HG02588 (cell line): ENCODE results near the gene KIF6.
"Not testable (repeated sequence)": the region's sequence is repeated elsewhere in the genome, so short reads cannot be mapped to it uniquely, and the experiment has no call there.

Experiments
- ATAC-seq: cut with Tn5 transposase; IDR thresholded peaks from one replicate; pipeline ENCODE4 v1.9.1; 2021; ENCODE audit warnings: mild to moderate bottlenecking, moderate library complexity; ENCODE audit not compliant: unreplicated experiment

The KIF6 gene

DNA sequence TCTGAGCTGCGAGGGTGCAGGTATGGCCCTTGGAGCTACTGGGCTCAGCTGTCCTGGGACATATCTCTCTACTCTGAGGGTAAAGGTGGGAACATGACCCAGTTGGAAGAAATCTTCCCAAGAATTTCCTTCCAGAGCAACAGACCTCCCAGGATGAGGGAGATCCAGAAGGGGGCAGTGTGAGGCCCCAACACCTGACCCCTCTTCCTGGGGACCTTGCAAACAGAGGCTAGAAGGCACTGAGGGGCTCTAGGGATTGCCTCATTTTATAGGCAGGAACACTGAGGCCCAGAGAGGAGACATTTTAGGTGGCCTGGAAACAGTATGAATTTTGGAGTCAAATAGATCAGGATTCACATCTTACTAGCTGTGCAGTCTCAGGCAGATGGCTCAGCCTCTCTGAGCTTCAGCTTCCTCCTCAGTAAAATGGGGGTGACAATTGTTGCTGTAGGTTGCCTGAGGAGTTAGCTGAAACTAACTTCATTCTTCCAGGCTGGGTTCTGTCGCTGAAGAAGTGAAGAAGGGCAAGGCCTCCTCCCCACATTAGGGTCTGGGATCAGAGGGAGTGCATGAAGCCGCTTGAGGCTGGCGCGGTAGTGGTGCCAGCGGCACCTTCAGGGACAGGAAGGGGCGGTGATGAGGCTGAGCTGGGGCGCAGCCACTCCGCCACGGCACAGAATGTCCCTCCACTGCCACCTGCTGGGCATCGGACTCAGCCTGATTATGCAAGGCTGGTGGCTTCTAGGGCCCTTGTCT, 422.4 kb downstream of the KIF6 start:
- peak; percentile 82 for ATAC-seq

DNA sequence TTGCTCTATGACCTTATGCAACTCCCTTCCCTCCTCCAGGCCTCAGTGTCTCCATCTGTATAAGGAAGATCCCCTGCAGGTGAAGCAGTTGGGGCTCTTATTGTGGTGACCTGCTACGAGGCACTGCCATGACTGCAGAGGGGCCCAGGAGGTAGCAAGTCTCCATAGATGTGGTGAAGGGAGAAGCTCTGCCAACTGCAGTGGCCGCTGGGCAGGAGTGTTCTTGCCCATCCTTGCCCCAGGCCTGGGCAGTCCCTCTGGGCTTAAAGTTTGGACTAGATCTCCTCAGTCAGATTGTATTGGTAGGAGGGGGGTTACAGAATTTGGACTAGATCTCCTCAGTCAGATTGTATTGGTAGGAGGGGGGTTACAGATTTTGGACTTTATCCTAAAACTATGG, 423.2 kb downstream of the KIF6 start:
- no peak for ATAC-seq

DNA sequence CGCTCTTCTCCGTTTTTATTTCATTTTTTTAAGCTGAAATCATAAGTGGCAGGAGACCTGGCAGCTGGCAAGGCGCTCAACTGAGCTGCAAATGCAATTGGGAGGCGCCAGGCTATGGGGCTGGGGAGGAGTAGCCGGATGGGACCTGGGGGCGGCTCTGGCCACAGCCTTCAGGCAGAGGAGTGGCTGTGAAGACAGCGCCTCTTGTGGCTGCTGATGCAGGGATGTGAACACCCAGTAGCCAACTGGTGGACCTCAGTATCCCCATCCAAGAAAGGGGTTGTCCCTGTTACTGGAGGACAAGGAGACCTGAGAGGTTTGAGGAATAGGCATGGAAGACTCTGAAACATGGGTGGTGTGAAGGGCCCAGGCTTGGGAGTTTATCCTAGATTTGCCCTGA, 423.6 kb downstream of the KIF6 start:
- ATAC-seq: no peak

DNA sequence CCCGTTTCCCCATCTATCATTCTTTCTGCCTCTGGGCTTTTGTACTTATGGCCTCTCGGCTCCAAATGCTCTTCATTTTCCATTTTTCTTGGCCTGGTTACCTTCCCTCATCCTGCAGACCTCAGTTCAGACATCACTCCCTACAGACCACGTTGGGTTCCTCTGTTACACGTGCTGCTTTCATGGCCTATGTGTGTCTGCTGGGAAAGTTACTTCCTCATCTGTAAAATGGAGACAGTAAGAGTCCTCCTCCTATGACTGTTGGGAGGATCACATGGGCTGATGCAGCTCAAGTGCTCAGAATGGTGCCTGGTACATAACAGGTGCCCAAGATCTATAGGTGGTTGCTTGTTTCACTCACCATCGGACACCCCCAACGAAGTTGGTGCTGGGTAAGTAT, 424.5 kb downstream of the KIF6 start:
- no peak for ATAC-seq

DNA sequence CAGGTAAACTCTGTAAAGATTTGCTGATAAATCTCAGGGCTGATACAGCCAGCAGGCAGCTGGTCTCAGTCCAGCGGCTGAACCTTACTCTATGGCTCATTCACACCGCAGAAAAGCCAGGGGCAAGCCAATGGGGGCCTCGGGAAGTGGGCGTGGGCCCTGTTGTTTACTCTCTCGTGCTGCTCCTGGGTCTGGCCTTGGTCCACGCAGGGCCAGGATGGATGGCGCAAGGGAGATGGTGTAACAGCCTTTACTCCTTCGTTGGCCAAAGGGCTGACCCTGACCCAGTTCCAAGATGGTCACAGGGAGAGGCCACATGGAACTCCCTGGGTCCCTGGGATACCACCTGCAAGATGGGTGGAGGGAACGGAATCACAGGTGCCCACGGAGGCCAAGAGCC, 427.1 kb downstream of the KIF6 start:
- ATAC-seq: no peak

DNA sequence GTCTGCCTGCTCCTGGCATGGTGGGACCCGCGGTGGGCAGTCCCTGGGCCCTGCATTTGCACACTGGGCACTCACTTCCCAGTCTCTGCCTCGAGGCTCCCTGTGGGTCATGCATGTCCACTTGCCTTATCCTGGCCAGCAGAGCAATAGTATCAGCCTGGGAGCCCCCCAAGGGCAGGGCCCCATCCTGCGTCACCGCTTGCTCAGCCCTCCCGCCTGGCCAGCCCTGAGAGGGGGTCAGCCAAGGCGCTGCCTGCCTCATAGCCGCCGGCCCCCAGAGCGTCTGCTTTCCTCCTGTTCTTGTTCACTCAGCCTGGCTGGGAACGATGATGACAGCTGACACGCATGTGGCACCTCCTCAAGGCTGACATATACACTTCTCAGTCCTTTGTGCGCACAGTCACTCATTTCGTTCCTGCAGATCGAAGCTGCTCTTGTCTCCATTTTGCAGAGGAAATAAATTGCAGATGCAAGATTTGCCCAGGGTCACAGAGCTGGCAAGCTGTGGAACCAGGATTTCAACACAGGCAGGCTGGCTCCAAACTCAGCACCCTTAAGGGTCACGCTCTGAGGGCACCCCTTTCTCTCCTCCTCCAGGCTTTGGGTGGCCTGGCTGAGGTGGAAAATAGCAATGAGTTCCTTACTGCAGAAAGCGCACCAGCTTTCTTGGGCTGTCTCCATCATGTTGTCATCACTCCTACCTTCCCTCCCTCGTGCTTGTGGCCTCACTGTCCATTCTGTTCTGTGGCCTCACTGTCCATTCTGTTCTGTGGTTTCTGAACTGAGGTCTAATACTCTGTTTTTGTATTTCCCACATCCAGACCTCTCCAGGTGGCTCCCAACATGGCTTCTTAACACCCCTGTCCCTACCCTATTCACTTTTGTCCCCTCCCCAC, 428.2 kb downstream of the KIF6 start:
- no peak for ATAC-seq

DNA sequence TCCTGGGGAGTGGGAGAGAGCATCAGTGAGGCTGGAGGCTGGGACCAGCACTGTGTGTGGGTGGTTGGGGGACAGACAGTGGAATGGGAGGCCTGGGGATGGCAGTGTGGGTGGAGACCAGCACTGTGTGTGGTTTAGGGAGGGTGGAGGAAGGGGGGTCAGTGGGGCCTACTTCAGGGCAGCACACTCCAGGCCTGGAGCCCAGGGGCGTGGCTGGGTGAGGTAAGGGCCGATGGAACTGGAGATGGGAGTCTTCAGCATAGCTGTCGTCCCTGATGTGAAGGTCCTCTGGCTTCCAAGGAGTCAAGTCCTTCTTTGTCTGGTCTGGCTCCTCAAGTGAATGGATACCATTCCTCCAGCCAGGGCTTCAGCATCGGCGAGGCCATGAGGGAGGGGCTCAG, 429.6 kb downstream of the KIF6 start:
- ATAC-seq: no peak

DNA sequence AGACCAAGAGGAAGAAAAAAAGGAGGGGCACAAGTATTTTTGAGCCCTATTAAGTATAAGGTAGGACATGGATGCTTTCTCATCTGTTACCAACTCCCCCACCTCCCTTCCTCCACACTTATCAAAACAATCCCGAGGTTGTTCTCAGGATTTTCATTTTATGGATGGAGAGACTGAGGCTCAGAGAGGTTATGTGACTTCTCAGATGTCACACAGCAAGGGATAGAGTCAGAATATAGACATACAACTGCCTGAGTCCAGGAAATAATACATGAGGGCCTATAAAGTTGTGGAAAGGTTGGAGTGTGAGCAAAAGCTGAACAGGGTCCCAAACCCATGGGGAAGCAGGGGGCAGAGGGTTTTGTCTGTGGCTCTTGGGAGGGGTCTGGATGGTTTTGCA, 430.3 kb downstream of the KIF6 start:
- no peak for ATAC-seq

DNA sequence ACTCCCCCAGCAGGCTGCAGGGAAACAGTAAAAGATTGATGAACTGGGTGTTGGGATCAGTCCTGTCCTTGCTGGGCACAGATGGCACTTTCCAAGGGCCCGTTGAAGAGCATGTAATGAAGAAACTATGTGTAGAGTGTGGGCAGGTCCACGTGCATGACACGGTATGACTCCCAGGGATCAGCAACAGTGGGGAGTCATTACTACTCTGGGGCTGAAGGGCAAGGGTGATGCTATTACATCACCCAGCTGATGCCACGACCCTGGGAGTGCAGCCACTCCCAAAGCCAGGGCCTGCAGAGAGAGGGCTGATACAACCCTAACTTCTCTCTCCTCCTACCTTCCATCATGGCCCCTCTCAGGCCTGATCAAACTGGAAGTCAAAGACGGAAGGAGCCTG, 431.1 kb downstream of the KIF6 start:
- no peak for ATAC-seq

DNA sequence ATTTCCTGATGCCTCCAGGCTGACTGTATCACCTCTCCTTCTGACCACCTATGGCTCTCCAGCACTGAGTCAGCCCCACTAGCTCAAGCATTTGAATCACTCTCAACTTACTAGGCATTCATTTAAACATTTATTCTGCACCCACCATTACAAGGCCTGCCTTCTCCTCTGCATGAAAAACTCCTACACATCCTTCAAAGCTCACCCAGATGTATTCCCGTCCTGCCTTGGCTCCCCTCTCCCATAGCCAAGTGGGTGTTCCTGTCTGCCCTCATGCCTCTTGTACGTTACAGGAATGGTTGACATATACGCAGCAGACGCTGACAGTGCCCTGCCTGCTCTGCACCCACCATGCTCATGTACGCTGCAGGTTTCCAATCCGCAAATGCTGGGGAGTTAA, 432.6 kb downstream of the KIF6 start:
- no peak for ATAC-seq

DNA sequence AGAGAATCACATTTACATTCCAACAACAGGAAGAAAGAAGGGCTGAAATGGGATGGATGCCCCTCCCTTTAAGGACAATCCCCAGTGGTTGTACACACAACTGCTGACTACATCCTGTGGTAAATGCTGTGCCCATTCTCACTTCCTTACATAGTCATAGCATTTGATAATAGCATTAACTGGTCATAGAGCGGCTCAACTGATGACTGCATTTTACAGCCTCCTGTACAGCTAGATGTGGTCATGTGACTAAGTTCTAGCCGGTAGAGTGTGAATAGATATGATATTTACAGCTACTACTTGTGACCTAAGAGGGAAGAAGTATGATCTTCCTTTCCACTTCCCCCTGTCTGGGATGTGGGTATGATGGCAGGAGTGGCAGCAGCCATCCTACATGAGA, 435.7 kb downstream of the KIF6 start:
- ATAC-seq: no peak

DNA sequence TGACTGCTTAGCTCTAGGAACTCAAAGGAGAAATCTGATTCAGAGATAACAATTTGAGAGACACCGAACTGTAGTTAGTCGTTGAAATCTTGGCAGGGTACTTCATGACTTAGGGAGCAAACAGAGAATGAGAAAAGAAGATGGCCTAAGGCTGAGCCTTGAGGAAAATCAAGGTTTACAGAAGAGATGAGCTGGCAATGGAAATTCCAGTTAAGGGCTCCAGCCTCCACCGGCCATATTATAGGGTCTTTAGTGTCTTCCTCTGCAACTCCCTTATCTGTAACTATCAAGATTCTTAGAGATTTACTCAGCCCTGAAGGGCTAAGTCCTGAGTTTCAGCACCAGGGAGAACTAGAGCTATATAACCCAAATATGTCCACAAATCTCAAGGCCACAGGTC, 437.6 kb downstream of the KIF6 start:
- ATAC-seq: no peak

DNA sequence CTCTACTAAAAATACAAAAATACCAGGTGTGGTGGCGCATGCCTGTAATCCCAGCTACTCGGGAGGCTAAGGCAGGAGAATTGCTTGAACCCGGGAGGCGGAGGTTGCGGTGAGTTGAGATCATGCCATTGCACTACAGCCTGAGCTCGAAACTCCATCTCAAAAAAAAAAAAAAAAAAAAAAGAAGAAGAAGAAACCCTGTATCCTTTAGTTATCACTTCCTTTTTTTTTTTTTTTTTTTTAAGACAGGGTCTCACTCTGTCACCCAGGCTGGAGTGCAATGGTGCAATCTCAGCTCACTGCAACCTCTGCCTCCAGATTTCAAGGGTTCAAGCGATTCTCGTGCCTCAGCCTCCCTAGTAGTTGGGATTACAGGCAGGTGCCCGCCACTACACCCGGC, 438.6 kb downstream of the KIF6 start:
- not testable (repeated sequence) for ATAC-seq

DNA sequence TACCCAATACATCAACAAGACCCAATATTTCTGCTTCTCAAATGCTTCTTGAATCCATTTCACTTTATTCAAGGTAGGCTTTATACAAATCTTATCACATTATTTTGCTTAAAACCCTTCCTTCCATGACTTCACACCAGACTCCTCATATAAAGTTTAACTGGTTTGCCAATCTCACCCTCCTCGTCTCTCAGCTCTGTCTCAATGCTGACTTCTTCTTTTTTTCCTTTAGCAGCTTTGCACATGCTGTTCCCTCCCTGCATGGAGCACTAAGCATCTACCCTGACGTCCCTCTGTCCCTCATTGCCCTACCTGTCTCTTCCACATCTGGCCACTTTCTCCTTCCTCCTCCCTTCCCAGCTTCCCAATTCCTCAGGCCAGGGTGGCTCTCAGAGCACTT, 442.4 kb downstream of the KIF6 start:
- no peak for ATAC-seq

DNA sequence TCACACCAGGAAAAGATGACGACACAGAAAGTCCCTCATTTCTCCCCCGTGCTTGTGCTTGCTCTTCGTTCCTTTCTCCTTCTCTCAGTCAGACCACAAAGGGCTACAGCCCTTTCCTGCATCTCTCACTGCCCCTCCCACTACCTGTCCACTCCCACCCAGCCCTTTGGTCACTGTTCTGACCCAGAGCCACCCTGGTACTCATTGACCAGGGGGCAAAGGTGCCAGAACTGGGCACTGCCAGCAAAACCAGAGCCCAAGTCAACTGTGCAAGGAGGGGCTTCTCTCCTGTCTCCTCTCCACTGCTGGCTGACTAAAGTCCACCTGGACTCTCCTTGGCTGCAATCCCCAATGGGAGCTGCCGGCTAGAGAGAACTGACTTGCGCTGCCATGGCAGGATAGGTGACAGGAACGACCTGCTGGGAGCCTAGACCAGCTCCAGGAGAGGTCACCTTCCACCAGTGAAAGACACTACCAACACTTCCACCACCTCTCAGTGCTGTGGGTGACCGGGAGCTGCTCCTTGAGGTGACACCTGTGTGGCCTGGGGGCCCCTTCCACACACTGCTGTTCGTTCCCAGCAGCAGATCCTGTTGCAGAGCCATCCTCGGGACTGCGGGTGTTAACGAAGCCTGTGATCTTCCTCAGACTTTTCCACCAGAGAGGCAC, 443.8 kb downstream of the KIF6 start:
- no peak for ATAC-seq

DNA sequence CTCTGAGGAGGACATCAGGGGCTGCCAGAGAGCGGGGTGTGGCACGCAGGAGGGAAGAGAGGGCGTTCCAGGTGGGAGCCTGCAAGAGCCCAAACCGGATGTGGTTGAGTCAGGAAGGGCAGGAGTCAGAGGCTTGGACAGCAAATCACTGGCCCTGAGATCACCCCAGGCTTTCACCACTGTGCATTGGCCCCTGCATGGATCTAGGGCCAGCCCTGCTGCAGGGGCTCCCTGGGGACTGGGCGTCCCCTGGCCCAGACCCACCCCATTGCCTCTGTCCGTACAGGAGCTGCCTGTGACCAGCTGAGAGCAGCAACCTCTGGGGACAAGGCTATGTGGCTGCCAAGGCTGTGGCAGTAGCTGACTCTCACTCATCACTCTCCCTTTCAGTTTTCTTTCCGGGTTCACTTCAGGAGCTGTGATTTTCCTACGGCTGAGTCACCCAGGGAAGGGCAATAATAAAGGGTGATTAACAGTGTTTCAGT, 444.9 kb downstream of the KIF6 start:
- no peak for ATAC-seq
